ENCODE results near the gene AQP6.

- TF ChIP-seq CTCF (IDR thresholded peaks at IDR 0.05) (no peak), POLR2AphosphoS5 (IDR thresholded peaks at IDR 0.05) (no peak)
Observed at GRCh38 chr12:49969651-49970429, 2.9 kb upstream of the AQP6 start.

Data from stomach (tissue), 4 donors.